ENCODE data around the gene LINGO3. TPM values are rescaled to one million over a fixed set of nuclear protein-coding genes. Genes with fewer than 3 reads are reported as not detected.

Gene LINGO3
- total RNA-seq, 1 donor from 2014 or later, result not detected

DNA sequence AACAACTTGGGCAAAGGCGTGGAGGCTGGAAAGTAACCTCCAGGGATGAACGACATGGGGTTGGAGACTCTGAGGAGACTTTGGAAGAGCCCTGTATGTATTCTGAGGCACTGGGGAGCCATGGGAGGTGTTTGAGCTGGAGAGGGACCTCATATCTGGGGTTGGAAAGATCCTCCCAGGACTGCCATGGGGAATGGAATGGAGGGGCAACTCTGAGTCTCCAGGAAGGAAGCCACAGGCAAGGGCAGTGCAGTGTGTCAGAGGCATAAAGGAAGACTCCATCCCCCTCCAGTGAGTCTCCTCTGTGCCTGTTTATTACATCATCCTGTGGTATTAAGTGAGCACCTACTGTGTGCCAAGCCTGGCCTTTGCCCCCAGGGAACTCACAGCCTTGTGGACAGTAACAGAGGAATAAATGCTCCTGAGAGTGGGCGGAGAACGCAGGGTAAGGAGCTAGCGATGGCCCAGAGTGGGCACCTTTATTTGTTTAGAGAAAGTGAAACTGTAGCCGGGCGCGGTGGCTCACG lies 33.7 kb downstream of the LINGO3 start:
- peak; percentile 53 for DNase-seq (ENCODE audit: missing footprints)
- ATAC-seq, result no peak
- intact Hi-C loops (cut with DNase I), result loop anchor here (1.0 to 2.0 kb wide), 3 partner anchors 43 to 120 kb away; no protein-coding TSS in a partner anchor

- intact Hi-C loops (cut with DNase I), result loop anchor here (1.0 to 2.0 kb wide), 4 partner anchors 37 to 119 kb away; partner anchors contain the start of genes PLEKHJ1 and SF3A2
- peak; percentile 88 for DNase-seq (ENCODE audit: missing footprints)
- peak; percentile 7 for ATAC-seq
Observed at GRCh38 chr19:2273356-2274184, 34.4 kb downstream of the LINGO3 start.

GRCh38 chr19:2271234-2272103 lies 36.5 kb downstream of the LINGO3 start:
- intact Hi-C loops (cut with DNase I), result loop anchor here (2.0 kb wide), 1 partner anchor 121 kb away; the partner anchor contains the start of gene AP3D1
- DNase-seq (ENCODE audit: missing footprints) (no peak), ATAC-seq (no peak)

- DNase-seq (ENCODE audit: missing footprints) (peak; percentile 95), ATAC-seq (peak; percentile 53)
- intact Hi-C loops (cut with DNase I), result loop anchor here (2.0 kb wide), 1 partner anchor 120 kb away; the partner anchor contains the start of gene AP3D1
Observed at GRCh38 chr19:2270423-2271233, 37.3 kb downstream of the LINGO3 start.

DNA sequence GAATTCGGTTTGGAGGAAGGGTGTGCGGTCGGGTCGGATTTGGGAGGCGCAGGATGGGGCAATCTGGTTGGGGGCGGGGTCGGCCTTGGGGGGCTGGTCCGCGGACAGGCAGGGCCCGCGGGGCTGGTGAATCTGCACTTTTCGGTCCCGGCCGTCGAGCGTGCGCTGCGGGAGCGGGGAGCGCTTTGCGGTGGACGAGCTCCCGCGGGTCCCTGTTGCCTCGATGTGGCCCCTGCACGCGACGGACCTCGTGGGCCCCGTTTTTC lies 37.9 kb downstream of the LINGO3 start:
- intact Hi-C loops (cut with DNase I), result loop anchor here (2.0 kb wide), 1 partner anchor 119 kb away; the partner anchor contains the start of gene AP3D1
- DNase-seq (ENCODE audit: missing footprints), result peak; percentile 84
- peak; percentile 32 for ATAC-seq

DNA sequence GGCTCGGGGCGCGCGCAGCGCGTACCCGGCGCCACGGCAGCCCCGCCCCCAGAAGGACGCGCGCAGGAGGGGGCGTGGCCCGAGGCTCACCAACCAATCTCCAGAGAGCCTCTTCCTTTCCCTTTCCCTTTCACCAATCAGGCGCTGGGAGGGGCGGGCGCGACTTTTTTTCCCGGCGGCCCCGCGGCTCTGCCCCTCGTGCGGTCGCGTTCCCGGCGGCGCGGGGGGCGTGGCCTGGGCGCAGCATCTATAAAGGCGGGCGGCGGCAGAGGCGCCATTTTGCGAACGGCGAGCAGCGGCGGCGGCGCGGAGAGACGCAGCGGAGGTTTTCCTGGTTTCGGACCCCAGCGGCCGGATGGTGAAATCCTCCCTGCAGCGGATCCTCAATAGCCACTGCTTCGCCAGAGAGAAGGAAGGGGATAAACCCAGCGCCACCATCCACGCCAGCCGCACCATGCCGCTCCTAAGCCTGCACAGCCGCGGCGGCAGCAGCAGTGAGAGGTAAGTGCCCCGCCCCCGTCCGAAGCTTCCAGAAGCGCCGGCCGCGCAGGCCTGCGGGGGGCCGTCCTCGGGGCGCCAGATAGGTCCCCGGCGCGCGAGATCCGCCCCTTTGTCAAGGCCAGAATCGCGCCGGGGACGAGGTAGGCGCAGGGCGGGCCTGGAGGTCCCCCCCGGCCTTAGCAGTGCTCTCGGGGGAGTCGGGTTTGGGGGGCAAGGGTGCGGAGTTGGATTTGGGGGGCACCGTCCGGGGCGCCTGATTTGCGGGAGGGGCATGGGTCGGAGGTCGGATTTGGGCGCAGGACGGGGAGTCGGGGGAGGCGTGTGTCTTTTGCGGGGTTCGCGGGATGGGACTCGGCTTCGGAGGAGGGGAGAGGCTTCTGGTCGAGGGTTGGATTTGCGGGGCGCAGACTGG lies 38.5 kb downstream of the LINGO3 start:
- peak; percentile 99 for DNase-seq (ENCODE audit: missing footprints)
- ATAC-seq, result peak; percentile 91
- intact Hi-C loops (cut with DNase I), result loop anchor here (2.0 kb wide), 2 partner anchors 33 to 119 kb away; partner anchors contain the start of genes AP3D1, PLEKHJ1 and SF3A2

GRCh38 chr19:2268861-2269243 lies 39.1 kb downstream of the LINGO3 start:
- intact Hi-C loops (cut with DNase I), result loop anchor here (2.0 kb wide), 1 partner anchor 32 kb away; the partner anchor contains the start of genes PLEKHJ1 and SF3A2
- ATAC-seq, result no peak
- peak; percentile 72 for DNase-seq (ENCODE audit: missing footprints)

- intact Hi-C loops (cut with DNase I), result loop anchor here (2.0 kb wide), 1 partner anchor 32 kb away; the partner anchor contains the start of genes PLEKHJ1 and SF3A2
- no peak for ATAC-seq
Observed at GRCh38 chr19:2268480-2268830, 39.5 kb downstream of the LINGO3 start.

DNA sequence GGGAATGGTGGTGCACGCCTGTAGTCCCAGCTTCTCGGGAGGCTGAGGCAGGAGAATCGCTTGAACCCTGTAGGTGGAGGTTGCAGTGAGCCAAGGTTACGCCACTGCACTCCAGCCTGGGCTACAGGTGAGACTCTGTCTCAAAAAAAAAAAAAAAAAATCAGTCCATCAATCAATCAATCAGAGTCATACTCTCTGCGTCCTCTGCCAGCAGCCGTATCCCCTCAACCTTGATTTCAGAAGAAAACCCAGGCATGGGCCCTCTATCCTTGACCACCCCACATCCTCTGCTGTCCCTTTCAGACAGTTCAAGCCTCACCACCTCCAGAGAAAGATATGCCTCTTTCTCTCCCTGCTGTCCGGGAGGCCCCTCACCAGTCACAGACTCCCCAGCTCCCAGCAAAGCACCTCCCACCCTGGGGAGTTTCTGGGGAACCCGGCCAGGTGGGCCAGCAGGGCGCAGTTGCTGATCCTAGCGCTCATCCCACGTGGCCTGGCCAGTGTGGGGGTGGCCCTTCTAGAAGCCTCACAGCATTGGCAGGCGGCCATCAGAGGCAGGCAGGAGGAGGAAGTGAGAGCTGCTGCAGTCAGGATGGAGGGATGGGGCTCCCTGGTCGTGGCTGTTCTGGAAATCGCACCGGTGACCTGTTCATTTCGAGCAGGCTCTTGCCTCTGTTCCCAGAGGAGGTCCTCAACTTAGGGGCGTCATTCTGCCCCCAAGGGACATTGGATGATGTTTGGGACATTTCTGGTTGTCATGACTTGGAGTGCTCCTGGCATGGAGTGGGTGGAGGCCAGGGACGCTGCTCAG lies 41.6 kb downstream of the LINGO3 start:
- ATAC-seq, result no peak
- intact Hi-C loops (cut with DNase I), result no loop called here
- DNase-seq (ENCODE audit: missing footprints), result peak; percentile 96

More at GRCh38 chr19:2268480-2268830, 39.5 kb downstream of the LINGO3 start:
- no peak for DNase-seq (ENCODE audit: missing footprints)

- peak; percentile 81 for DNase-seq (ENCODE audit: missing footprints)
- no peak for ATAC-seq
- intact Hi-C loops (cut with DNase I), result no loop called here
Observed at GRCh38 chr19:2261438-2262172, 46.3 kb downstream of the LINGO3 start.

DNA sequence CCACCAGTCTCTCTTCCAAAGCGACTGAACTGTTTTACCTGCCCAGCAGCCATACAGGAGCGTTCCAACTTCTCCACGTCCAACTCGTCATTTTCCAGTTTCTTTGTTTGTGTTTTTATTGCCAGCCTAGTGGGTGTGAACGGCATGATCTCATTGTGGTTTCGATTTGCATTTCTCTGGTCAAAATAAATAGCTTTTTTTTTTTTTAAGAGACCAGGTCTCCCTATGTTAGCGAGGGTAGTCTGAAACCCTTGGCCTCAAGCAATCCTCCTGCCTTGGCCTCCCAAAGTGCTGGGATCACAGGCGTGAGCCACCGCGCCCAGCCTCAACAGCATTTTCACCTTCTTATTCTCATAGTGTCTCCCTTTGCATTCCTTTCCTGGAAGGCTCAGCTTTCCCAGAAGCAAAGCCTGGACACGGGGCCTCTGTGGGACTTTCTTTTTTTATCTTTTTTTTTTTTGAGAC lies 47.6 kb downstream of the LINGO3 start:
- intact Hi-C loops (cut with DNase I), result no loop called here
- ATAC-seq, result no peak
- no peak for DNase-seq (ENCODE audit: missing footprints)

GRCh38 chr19:2259336-2259735 lies 48.6 kb downstream of the LINGO3 start:
- ATAC-seq, result no peak
- DNase-seq (ENCODE audit: missing footprints), result no peak
- intact Hi-C loops (cut with DNase I), result no loop called here
